Activated CD4-positive, CD25-positive, alpha-beta regulatory T cell treated with anti-CD3 and anti-CD28 coated beads, Interleukin-2, amount 50 U/mL, for 24 hours (primary cell): ENCODE measurements around the gene BICD1.
A peak's percentile ranks its signal among the peaks of the same experiment; 100 is the strongest.
"Not testable (repeated sequence)": the region's sequence is repeated elsewhere in the genome, so short reads cannot be mapped to it uniquely, and the experiment has no call there.

Experiments
- ATAC-seq, 2 donors: fragments of 150-1000 bp; cut with Tn5 transposase; one replicate each; pipeline ENCODE4 v1.10.0; 2021; ENCODE audit warnings: mild to moderate bottlenecking in 1 of 2, moderate library complexity in 1 of 2

BICD1 gene

GRCh38 chr12:32249777-32250176 is 143.1 kb downstream of the BICD1 start:
- ATAC-seq, result no peak

GRCh38 chr12:32252199-32253073 is 145.8 kb downstream of the BICD1 start:
- ATAC-seq, result no peak

GRCh38 chr12:32253154-32253790 is 146.6 kb downstream of the BICD1 start:
- no peak for ATAC-seq

GRCh38 chr12:32254260-32254956 is 147.8 kb downstream of the BICD1 start:
- no peak for ATAC-seq

GRCh38 chr12:32255588-32255987 is 148.9 kb downstream of the BICD1 start:
- no peak for ATAC-seq

- ATAC-seq, result peak; percentile 74 to 76
Measured at GRCh38 chr12:32257695-32258496, 151.2 kb downstream of the BICD1 start.

- no peak for ATAC-seq
Measured at GRCh38 chr12:32260696-32261095, 154.0 kb downstream of the BICD1 start.

GRCh38 chr12:32261638-32262037 is 155.0 kb downstream of the BICD1 start:
- ATAC-seq, result no peak

- no peak for ATAC-seq
Measured at GRCh38 chr12:32264961-32265360, 158.3 kb downstream of the BICD1 start.

- no peak for ATAC-seq
Measured at GRCh38 chr12:32265456-32265855, 158.8 kb downstream of the BICD1 start.

- ATAC-seq, result no peak
Measured at GRCh38 chr12:32265951-32266350, 159.3 kb downstream of the BICD1 start.

GRCh38 chr12:32266756-32267155 is 160.1 kb downstream of the BICD1 start:
- no peak for ATAC-seq

GRCh38 chr12:32270818-32271710 is 164.4 kb downstream of the BICD1 start:
- no peak for ATAC-seq

- ATAC-seq, result no peak
Measured at GRCh38 chr12:32272465-32272864, 165.8 kb downstream of the BICD1 start.

- ATAC-seq, result peak; percentile 65 to 76
Measured at GRCh38 chr12:32273063-32273522, 166.4 kb downstream of the BICD1 start.

- ATAC-seq, result peak; percentile 60 to 67
Measured at GRCh38 chr12:32273712-32274111, 167.1 kb downstream of the BICD1 start.

- no peak for ATAC-seq
Measured at GRCh38 chr12:32274665-32275064, 168.0 kb downstream of the BICD1 start.

- not testable (repeated sequence) for ATAC-seq
Measured at GRCh38 chr12:32275520-32275919, 168.9 kb downstream of the BICD1 start.

GRCh38 chr12:32277774-32278173 is 171.1 kb downstream of the BICD1 start:
- no peak for ATAC-seq

GRCh38 chr12:32281098-32281497 is 174.5 kb downstream of the BICD1 start:
- ATAC-seq, result no peak

GRCh38 chr12:32284561-32284960 is 177.9 kb downstream of the BICD1 start:
- no peak for ATAC-seq
